Activated gamma-delta T cell treated with anti-CD3 and anti-CD28 coated beads, Interleukin-2, amount 50 U/mL, for 16 hours (primary cell): ENCODE data around the gene MAGEB18.

Experiments
- DNase-seq: peaks from one replicate; pipeline ENCODE4 v3.0.0-alpha.2; 2020; ENCODE audit warnings: low read depth

Gene MAGEB18

GRCh38 chrX:26138274-26138673 lies at the start of gene MAGEB18:
Gene MAGEB18, plus strand, starts transcription at chrX:26138343. Its CDS starts 643 bp downstream, at chrX:26138986.
- DNase-seq = no peak

GRCh38 chrX:26100421-26100920 lies 37.7 kb upstream of the MAGEB18 start:
- no peak for DNase-seq

- DNase-seq = no peak
Measured at GRCh38 chrX:26109142-26109541, 29.0 kb upstream of the MAGEB18 start.

GRCh38 chrX:26146024-26146423 lies 7.9 kb downstream of the MAGEB18 start:
- DNase-seq = no peak

GRCh38 chrX:26160301-26160700 lies 22.2 kb downstream of the MAGEB18 start, which contains the start of gene MAGEB6B:
Gene MAGEB6B, plus strand, starts transcription at chrX:26160601. Its CDS starts 0 bp downstream, at chrX:26160601.
- no peak for DNase-seq
